ENCODE measurements around the gene USP48.

The USP48 gene

GRCh38 chr1:21652937-21653743 is 129.8 kb downstream of the USP48 start:
- no peak for DNase-seq (ENCODE audit: low read depth)

GRCh38 chr1:21652101-21652936 is 130.6 kb downstream of the USP48 start:
- no peak for DNase-seq (ENCODE audit: low read depth)

- DNase-seq (ENCODE audit: low read depth) = peak; percentile 24
Observed at GRCh38 chr1:21651214-21652042, 131.5 kb downstream of the USP48 start.

GRCh38 chr1:21650400-21650799 is 132.5 kb downstream of the USP48 start:
- DNase-seq (ENCODE audit: low read depth) = no peak

- no peak for DNase-seq (ENCODE audit: low read depth)
Observed at GRCh38 chr1:21649315-21649714, 133.6 kb downstream of the USP48 start.

GRCh38 chr1:21648791-21649190 is 134.2 kb downstream of the USP48 start:
- no peak for DNase-seq (ENCODE audit: low read depth)

- no peak for DNase-seq (ENCODE audit: low read depth)
Observed at GRCh38 chr1:21648352-21648730, 134.6 kb downstream of the USP48 start.

GRCh38 chr1:21647431-21648351 is 135.3 kb downstream of the USP48 start:
- no peak for DNase-seq (ENCODE audit: low read depth)

GRCh38 chr1:21645550-21645949 is 137.4 kb downstream of the USP48 start:
- no peak for DNase-seq (ENCODE audit: low read depth)

GRCh38 chr1:21644906-21645305 is 138.0 kb downstream of the USP48 start:
- no peak for DNase-seq (ENCODE audit: low read depth)

- no peak for DNase-seq (ENCODE audit: low read depth)
Observed at GRCh38 chr1:21644348-21644747, 138.6 kb downstream of the USP48 start.

- DNase-seq (ENCODE audit: low read depth) = no peak
Observed at GRCh38 chr1:21643624-21644023, 139.3 kb downstream of the USP48 start.

GRCh38 chr1:21641967-21642739 is 140.8 kb downstream of the USP48 start:
- DNase-seq (ENCODE audit: low read depth) = no peak

GRCh38 chr1:21641537-21641936 is 141.4 kb downstream of the USP48 start:
- DNase-seq (ENCODE audit: low read depth) = no peak

GRCh38 chr1:21641076-21641475 is 141.9 kb downstream of the USP48 start:
- DNase-seq (ENCODE audit: low read depth) = no peak

- DNase-seq (ENCODE audit: low read depth) = no peak
Observed at GRCh38 chr1:21640653-21641052, 142.3 kb downstream of the USP48 start.

- no peak for DNase-seq (ENCODE audit: low read depth)
Observed at GRCh38 chr1:21639594-21640041, 143.3 kb downstream of the USP48 start.

- peak; percentile 20 for DNase-seq (ENCODE audit: low read depth)
Observed at GRCh38 chr1:21638531-21639341, 144.2 kb downstream of the USP48 start.

- DNase-seq (ENCODE audit: low read depth) = no peak
Observed at GRCh38 chr1:21637514-21637913, 145.4 kb downstream of the USP48 start.

GRCh38 chr1:21636029-21636428 is 146.9 kb downstream of the USP48 start:
- no peak for DNase-seq (ENCODE audit: low read depth)
